ENCODE data around the gene STAG1. TPM values are rescaled to one million over a fixed set of nuclear protein-coding genes. Genes with fewer than 3 reads are reported as not detected.
"Not testable (repeated sequence)": the region's sequence is repeated elsewhere in the genome, so short reads cannot be mapped to it uniquely, and the experiment has no call there.

STAG1 gene
- polyA plus RNA-seq, 2 of the 4 experiments (the other 2 are of a cell fraction) = 12.8 to 19.2 TPM

- ATAC-seq (peak; percentile 63 to 69), FAIRE-seq (no peak)
These were observed 634 bp downstream of the STAG1 start for GRCh38 chr3:136751316-136752171.

GRCh38 chr3:136750897-136751315, 1.3 kb downstream of the STAG1 start:
- WGBS (ENCODE audit: missing lambda C conversion rate) = 4% methylated on average over 9 of the region's 9 CpGs
- peak overlapping the region; percentile 92 to 100 for H3K27ac ChIP-seq
- ATAC-seq = no peak
- no peak for TF ChIP-seq HES2 (IDR thresholded peaks at IDR 0.05)
- TF ChIP-seq MYC (IDR thresholded peaks at IDR 0.05; ENCODE audit: borderline replicate concordance, low read length) = no peak
- no peak for TF ChIP-seq CBX2 (IDR thresholded peaks at IDR 0.05; ENCODE audit: borderline replicate concordance, low read depth)
- TF ChIP-seq RNF2 (IDR thresholded peaks at IDR 0.05; ENCODE audit: borderline replicate concordance, low read depth) = no peak
- no peak for TF ChIP-seq FOSL2 (IDR thresholded peaks at IDR 0.05)
- TF ChIP-seq FOSL2 (CRISPR knock-in tag; IDR thresholded peaks at IDR 0.05) = no peak
- no peak for TF ChIP-seq NFE2L2 (conservative IDR thresholded peaks at IDR 0.05; ENCODE audit: low read length)
- ChIA-PET POLR2A (interaction anchor here (2.6 kb wide), 1 partner anchor 264 kb away, joined by 38 read pairs; no protein-coding TSS in a partner anchor), CTCF (interaction anchor here (2.2 kb wide), 1 partner anchor 10 kb away, joined by 18 read pairs; no protein-coding TSS in a partner anchor)
- FAIRE-seq = no peak
- no peak for DNase-seq (ENCODE audit: low read depth in 1 of 2, low spot score in 1 of 2)
- peaks cover 25% of the 10 kb centered on the region for H3K4me1 ChIP-seq
- H3K4me2 ChIP-seq = peak overlapping the region; percentile 99
- no peaks in the 10 kb centered on the region for H3K9me3 ChIP-seq
- peak overlapping the region; percentile 57 for H3K4me3 ChIP-seq

More at GRCh38 chr3:136751316-136752171, 634 bp downstream of the STAG1 start:
- no peaks in the 10 kb centered on the region for H3K9me3 ChIP-seq
- peak overlapping the region; percentile 92 to 100 for H3K27ac ChIP-seq
- WGBS (ENCODE audit: missing lambda C conversion rate) = 3% methylated on average over 5 of the region's 97 CpGs
- H3K4me2 ChIP-seq = peak overlapping the region; percentile 99
- CTCF ChIA-PET = interaction anchor here (0.6 to 2.6 kb wide), 61 partner anchors 10 to 681 kb away, joined by 3 to 45 read pairs (median 4); partner anchors contain the start of gene NCK1
- POLR2A ChIA-PET = interaction anchor here (1.0 to 2.6 kb wide), 14 partner anchors 14 to 786 kb away, joined by 3 to 38 read pairs (median 8); partner anchors contain the start of genes MSL2, NCK1 and SLC35G2
- H3K4me1 ChIP-seq = peaks cover 25% of the 10 kb centered on the region
- H3K4me3 ChIP-seq = peak overlapping the region; percentile 57
- peak in 1 of 2 experiments; percentile 78 for DNase-seq (ENCODE audit: low read depth in 1 of 2, low spot score in 1 of 2)
- TF ChIP-seq MAX (IDR thresholded peaks at IDR 0.05) (peak; percentile 71; the same call in 1 of the 2 replicates), JUN (IDR thresholded peaks at IDR 0.05) (peak in 1 of 2 experiments; percentile 40; a peak in 2 of 5 replicates), HEYL (CRISPR knock-in tag; IDR thresholded peaks at IDR 0.05) (no peak), USF2 (IDR thresholded peaks at IDR 0.05) (no peak), RARB (CRISPR knock-in tag; IDR thresholded peaks at IDR 0.05) (0 out of 2 replicates have a peak, but pooled peaks have one; percentile 13), E2F6 (IDR thresholded peaks at IDR 0.05; ENCODE audit: borderline replicate concordance, low read depth) (peak; percentile 46; the same call in 1 of the 2 replicates), KDM1A (IDR thresholded peaks at IDR 0.05; ENCODE audit: low read depth) (no peak), HES2 (IDR thresholded peaks at IDR 0.05) (no peak)

- ChIA-PET POLR2A (no interaction called here), CTCF (interaction anchor here (1.0 to 1.7 kb wide), 2 partner anchors 112 to 263 kb away, joined by 3 to 4 read pairs; partner anchors contain the start of gene NCK1)
- ATAC-seq (no peak), DNase-seq (ENCODE audit: low read depth in 1 of 2, low spot score in 1 of 2) (peak in 1 of 2 experiments; percentile 7), FAIRE-seq (no peak)
- Histone ChIP-seq H3K4me3 (peak overlapping the region; percentile 57), H3K27ac (peak overlapping the region; percentile 92 to 100), H3K4me1 (peaks cover 28% of the 10 kb centered on the region), H3K4me2 (peak overlapping the region; percentile 99), H3K9me3 (no peaks in the 10 kb centered on the region)
- WGBS (ENCODE audit: missing lambda C conversion rate) = 5% methylated on average over 8 of the region's 8 CpGs
- TF ChIP-seq POLR2AphosphoS2 (conservative IDR thresholded peaks at IDR 0.05; ENCODE audit: low read length) (no peak), JUN (IDR thresholded peaks at IDR 0.05) (no peak), EHF (CRISPR knock-in tag; IDR thresholded peaks at IDR 0.05) (no peak), MYC (IDR thresholded peaks at IDR 0.05; ENCODE audit: borderline replicate concordance, low read length) (no peak), ESRRA (IDR thresholded peaks at IDR 0.05; ENCODE audit: borderline replicate concordance, low read length) (no peak), NPAS2 (CRISPR knock-in tag; IDR thresholded peaks at IDR 0.05; ENCODE audit: borderline replicate concordance) (no peak), USF2 (IDR thresholded peaks at IDR 0.05) (no peak)
These were observed 1.8 kb downstream of the STAG1 start for GRCh38 chr3:136750209-136750896.

GRCh38 chr3:136749602-136750001, 2.6 kb downstream of the STAG1 start:
- H3K4me3 ChIP-seq, POLR2A ChIA-PET: not testable (repeated sequence)
- CTCF ChIA-PET = interaction anchor here (1.0 to 1.7 kb wide), 2 partner anchors 112 to 264 kb away, joined by 3 to 4 read pairs; partner anchors contain the start of gene NCK1

More at GRCh38 chr3:136749602-136750001, 2.6 kb downstream of the STAG1 start:
- Histone ChIP-seq H3K27ac (peak overlapping the region; percentile 72 to 92; a peak in 5 of 6 replicates), H3K4me2 (peak overlapping the region; percentile 99), H3K4me1 (peaks cover 32% of the 10 kb centered on the region)
- ATAC-seq; H3K9me3 ChIP-seq; DNase-seq (ENCODE audit: low read depth in 1 of 2, low spot score in 1 of 2); FAIRE-seq: not testable (repeated sequence)
- WGBS (ENCODE audit: missing lambda C conversion rate) = 73% methylated on average over 5 of the region's 6 CpGs
